ENCODE data around the gene PRAC2. TPM values are rescaled to one million over a fixed set of nuclear protein-coding genes. Genes with fewer than 3 reads are reported as not detected.
A peak's percentile ranks its signal among the peaks of the same experiment; 100 is the strongest.

The PRAC2 gene
- total RNA-seq, 2 donors from 2014 or later = not detected

DNA sequence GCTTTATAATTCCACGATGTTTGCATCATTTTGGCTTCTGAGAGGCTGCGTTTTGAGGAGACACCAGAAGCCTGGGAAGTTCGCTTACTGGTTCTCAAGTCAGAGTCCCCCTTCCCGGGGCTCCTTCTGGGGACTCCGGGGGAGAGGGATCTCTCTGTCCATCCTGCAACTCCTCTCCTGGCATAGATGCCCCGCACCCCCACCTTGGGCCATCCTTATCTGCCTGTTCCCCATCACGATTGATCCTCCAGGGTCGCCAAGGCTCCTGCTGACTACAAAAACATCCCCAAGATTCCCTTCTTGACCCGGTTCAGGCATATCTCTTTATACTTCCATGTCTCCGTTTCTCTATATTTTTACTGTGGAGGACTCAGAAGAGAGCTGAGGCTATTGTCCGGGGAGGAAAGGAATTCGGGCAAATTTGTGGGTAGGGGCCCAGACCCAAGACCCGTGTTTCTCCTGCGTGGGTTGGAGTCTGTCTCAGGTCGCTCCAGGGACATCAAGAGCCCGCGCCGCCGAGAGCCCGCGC is 24.0 kb downstream of the PRAC2 start:
- TF ChIP-seq, protein P1, sequence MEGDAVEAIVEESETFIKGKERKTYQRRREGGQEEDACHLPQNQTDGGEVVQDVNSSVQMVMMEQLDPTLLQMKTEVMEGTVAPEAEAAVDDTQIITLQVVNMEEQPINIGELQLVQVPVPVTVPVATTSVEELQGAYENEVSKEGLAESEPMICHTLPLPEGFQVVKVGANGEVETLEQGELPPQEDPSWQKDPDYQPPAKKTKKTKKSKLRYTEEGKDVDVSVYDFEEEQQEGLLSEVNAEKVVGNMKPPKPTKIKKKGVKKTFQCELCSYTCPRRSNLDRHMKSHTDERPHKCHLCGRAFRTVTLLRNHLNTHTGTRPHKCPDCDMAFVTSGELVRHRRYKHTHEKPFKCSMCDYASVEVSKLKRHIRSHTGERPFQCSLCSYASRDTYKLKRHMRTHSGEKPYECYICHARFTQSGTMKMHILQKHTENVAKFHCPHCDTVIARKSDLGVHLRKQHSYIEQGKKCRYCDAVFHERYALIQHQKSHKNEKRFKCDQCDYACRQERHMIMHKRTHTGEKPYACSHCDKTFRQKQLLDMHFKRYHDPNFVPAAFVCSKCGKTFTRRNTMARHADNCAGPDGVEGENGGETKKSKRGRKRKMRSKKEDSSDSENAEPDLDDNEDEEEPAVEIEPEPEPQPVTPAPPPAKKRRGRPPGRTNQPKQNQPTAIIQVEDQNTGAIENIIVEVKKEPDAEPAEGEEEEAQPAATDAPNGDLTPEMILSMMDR (conservative IDR thresholded peaks at IDR 0.05) = no peak
- DNase-seq = peak; percentile 72
- Mint-ChIP-seq H3K27ac (no peak overlapping the region), H3K36me3 (ENCODE audit: low read depth) (no peaks in the 10 kb centered on the region), H3K27me3 (ENCODE audit: insufficient read depth) (peaks cover 100% of the 10 kb centered on the region), H3K9me3 (no peaks in the 10 kb centered on the region), H3K4me1 (peaks cover 13% of the 10 kb centered on the region), H3K4me3 (no peak overlapping the region)
- no peak overlapping the region for H3K9ac ChIP-seq (ENCODE audit: extremely low read depth, low read length, poor library complexity, severe bottlenecking)
- no peak overlapping the region for H3K27ac ChIP-seq (ENCODE audit: low read depth, low read length)
- H3K4me1 ChIP-seq (ENCODE audit: control insufficient read depth, insufficient read depth, low read length) = peaks cover 9% of the 10 kb centered on the region
- no peaks in the 10 kb centered on the region for H3K9me3 ChIP-seq (ENCODE audit: control insufficient read depth, low read length)
- H3K36me3 ChIP-seq (ENCODE audit: control insufficient read depth, insufficient read depth, low read length) = no peaks in the 10 kb centered on the region
- H3K27me3 ChIP-seq (ENCODE audit: control insufficient read depth, insufficient read depth, low read length, poor library complexity, severe bottlenecking) = peaks cover 100% of the 10 kb centered on the region
- no peak overlapping the region for H3K4me3 ChIP-seq (ENCODE audit: low read length)
- 2 to 3% methylated on average over 17 to 21 of the region's 21 CpGs for WGBS, 2 experiments (ENCODE audit: insufficient coverage in 1 of 2, insufficient read length in 1 of 2)

DNA sequence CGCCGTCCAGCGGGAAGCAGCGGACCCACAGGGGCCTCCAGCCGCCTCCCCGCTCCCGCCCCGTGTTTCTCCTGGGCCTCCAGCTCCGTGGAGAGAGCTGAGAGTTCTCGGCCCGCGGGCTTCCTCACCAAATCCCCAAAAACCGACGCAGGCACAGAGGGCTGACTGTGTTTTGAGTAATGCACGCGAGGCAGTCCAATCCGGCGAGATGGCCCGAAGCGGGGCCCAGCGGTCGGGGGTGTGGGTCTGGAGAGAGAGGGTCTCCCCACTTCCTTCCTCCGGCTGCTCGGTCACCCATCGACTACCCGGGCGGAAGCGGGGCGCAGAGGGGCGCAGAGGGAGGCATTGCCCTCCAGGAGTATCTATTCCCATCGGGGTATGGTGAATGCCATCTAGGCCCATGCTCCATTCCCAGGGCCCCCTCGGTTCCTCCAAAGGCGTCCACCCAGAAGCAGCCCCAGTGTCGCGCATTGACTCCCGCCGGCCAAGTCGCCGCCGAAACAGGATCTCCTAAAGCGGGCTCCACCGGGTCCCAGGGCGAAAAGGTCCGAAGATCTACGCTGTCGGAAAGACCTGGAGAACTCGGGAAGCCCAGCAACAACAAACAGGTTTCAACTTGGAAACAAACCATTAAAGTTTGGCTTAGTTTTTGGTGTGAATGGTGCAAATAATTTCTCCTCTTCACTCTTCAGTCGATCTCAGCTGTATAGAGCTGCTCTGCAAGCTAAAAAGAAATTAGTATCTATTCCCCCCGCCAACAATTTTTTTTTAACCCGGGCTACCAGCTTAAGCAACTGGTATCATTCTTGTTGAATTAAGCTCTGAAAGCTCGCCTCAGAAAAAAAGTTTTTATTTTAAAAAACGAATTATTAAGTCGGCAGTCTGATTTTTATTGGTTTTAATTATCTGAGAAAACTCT is 24.7 kb downstream of the PRAC2 start:
- Histone ChIP-seq H3K27me3 (ENCODE audit: control insufficient read depth, insufficient read depth, low read length, poor library complexity, severe bottlenecking) (peaks cover 100% of the 10 kb centered on the region), H3K27ac (ENCODE audit: low read depth, low read length) (no peak overlapping the region), H3K9me3 (ENCODE audit: control insufficient read depth, low read length) (no peaks in the 10 kb centered on the region), H3K4me3 (ENCODE audit: low read length) (no peak overlapping the region), H3K36me3 (ENCODE audit: control insufficient read depth, insufficient read depth, low read length) (no peaks in the 10 kb centered on the region), H3K4me1 (ENCODE audit: control insufficient read depth, insufficient read depth, low read length) (peaks cover 9% of the 10 kb centered on the region), H3K9ac (ENCODE audit: extremely low read depth, low read length, poor library complexity, severe bottlenecking) (no peak overlapping the region)
- no peak overlapping the region for H3K4me3 Mint-ChIP-seq
- H3K9me3 Mint-ChIP-seq = no peaks in the 10 kb centered on the region
- TF ChIP-seq, protein P1 (conservative IDR thresholded peaks at IDR 0.05) = no peak
- peak; percentile 84 for DNase-seq
- 7 to 8% methylated on average over 24 to 53 of the region's 53 CpGs for WGBS, 2 experiments (ENCODE audit: insufficient coverage in 1 of 2, insufficient read length in 1 of 2)
- peaks cover 100% of the 10 kb centered on the region for H3K27me3 Mint-ChIP-seq (ENCODE audit: insufficient read depth)
- peaks cover 13% of the 10 kb centered on the region for H3K4me1 Mint-ChIP-seq
- no peak overlapping the region for H3K27ac Mint-ChIP-seq
- H3K36me3 Mint-ChIP-seq (ENCODE audit: low read depth) = no peaks in the 10 kb centered on the region

- no peak for DNase-seq
- no peaks in the 10 kb centered on the region for H3K36me3 ChIP-seq (ENCODE audit: control insufficient read depth, insufficient read depth, low read length)
- H3K27me3 ChIP-seq (ENCODE audit: control insufficient read depth, insufficient read depth, low read length, poor library complexity, severe bottlenecking) = peaks cover 100% of the 10 kb centered on the region
- H3K9ac ChIP-seq (ENCODE audit: extremely low read depth, low read length, poor library complexity, severe bottlenecking) = no peak overlapping the region
- H3K4me3 ChIP-seq (ENCODE audit: low read length) = no peak overlapping the region
- H3K27me3 Mint-ChIP-seq (ENCODE audit: insufficient read depth) = peaks cover 100% of the 10 kb centered on the region
- peaks cover 16% of the 10 kb centered on the region for H3K4me1 Mint-ChIP-seq
- H3K36me3 Mint-ChIP-seq (ENCODE audit: low read depth) = no peaks in the 10 kb centered on the region
- peaks cover 9% of the 10 kb centered on the region for H3K4me1 ChIP-seq (ENCODE audit: control insufficient read depth, insufficient read depth, low read length)
- WGBS, 2 experiments (ENCODE audit: insufficient coverage in 1 of 2, insufficient read length in 1 of 2) = 26 to 30% methylated on average over 3 to 14 of the region's 16 CpGs
- H3K27ac ChIP-seq (ENCODE audit: low read depth, low read length) = no peak overlapping the region
- H3K4me3 Mint-ChIP-seq = no peak overlapping the region
- H3K27ac Mint-ChIP-seq = no peak overlapping the region
- TF ChIP-seq, protein P1 (conservative IDR thresholded peaks at IDR 0.05) = no peak
- H3K9me3 ChIP-seq (ENCODE audit: control insufficient read depth, low read length) = no peaks in the 10 kb centered on the region
- no peaks in the 10 kb centered on the region for H3K9me3 Mint-ChIP-seq
Observed at GRCh38 chr17:48748718-48749566, 26.0 kb downstream of the PRAC2 start.
